Right kidney (tissue), 1 donor: ENCODE data around the gene FOXK2.
A peak's percentile ranks its signal among the peaks of the same experiment; 100 is the strongest.

Experiments used
- DNase-seq: peaks from one replicate; pipeline ENCODE4 v3.0.0-alpha.2; 2016

The FOXK2 gene

DNA sequence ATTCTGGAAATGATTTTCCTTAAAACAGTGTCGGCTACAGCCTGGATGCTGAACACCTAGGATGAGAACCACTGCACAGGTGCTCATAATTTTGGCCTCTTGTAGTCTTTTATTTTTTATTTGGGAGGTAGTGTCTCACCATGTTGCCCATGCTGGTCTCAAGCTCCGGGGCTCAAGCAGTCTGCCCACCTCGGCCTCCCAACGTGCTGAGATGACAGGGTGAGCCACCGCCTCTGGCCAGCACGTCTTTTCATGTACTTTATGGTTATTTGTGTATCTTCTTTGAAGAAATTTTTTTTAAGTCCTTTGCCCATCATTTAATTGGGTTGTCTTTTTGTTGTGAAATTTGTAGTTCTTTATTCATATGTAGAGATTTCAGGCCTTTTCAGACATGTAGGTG, 70.7 kb downstream of the FOXK2 start:
- no peak for DNase-seq

DNA sequence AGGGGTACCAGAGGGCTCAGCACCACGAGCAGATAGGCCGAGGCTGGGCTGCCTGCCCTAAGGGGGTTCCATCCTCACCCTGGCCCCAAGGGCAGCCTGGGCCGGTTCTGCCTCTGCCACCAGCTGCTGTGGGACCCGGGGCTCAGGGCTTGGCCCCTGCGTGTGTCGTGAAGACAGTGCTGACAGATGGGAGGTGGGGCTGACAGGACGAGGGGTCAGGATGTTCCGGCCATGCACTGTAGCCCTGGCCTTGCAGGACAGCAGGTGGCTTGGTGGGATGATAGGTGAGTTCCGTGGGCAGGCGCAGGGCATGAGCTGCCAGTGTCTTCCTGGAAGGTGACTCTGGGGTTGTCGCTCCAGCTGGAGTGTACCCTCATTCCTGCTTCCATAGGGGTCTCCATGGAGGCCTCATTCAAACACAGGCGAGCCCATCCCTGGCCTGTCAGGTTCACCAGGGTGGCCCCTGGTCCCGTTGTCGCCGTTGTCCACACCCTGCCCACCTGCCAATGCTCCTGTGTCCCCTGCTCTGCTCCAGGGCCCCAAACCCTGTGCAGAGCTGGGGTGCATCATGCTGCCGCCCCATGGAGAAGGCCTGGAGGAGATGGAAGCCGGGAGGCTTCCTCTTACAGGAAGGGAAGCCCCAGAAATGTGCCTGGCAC, 71.5 kb downstream of the FOXK2 start:
- no peak for DNase-seq

DNA sequence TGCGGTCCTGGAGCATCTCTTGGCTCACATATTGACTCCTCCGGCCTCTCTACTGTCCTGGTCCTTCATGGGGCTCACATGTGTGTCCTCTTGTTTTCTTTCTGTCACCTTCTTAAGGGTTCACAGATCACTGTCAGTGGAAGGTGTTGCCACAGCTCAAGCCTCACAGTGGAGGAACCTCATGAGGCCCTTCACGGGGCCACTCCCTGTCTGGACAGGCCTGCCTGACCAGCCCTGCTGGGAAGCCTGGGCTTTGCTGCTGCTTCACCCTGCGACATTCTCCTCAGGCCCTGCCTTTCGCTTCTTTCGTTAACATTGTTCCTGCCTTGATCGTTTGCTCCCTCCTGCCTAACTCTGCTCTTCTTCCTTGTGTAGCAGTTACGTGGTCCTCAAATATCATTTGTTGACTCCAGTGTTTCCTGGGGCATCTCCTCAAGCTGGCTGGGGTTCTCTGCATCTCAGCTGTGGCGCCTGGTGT, 72.8 kb downstream of the FOXK2 start:
- no peak for DNase-seq

DNA sequence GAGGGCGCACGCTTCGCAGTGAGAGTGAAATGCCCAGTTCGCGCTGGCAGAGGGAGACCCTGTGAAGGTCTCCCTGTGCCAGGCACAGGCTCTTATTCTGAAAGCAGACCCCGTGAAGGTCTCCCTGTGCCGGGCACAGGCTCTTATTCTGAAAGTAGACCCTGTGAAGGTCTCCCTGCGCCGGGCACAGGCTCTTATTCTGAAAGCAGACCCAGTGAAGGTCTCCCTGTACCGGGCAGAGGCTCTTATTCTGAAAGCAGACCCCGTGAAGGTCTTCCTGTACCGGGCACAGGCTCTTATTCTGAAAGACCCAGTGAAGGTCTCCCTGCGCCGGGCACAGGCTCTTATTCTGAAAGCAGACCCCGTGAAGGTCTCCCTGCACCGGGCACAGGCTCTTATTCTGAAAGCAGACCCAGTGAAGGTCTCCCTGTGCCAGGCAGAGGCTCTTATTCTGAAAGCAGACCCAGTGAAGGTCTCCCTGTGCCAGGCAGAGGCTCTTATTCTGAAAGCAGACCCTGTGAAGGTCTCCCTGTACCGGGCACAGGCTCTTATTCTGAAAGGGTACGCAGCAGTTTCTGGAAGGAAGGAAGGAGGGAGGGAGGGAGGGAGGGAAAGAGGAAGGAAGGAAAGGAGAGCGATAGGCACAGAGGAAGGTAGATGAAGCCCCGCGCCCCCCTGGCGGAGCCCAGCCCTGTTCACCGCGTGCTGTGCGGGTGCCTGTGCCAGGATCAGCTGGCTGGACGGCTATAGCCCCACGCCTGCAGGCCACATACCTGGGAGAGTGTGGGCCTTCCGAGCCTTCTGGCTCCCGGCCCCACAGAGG, 73.4 kb downstream of the FOXK2 start:
- peak; percentile 71 for DNase-seq

DNA sequence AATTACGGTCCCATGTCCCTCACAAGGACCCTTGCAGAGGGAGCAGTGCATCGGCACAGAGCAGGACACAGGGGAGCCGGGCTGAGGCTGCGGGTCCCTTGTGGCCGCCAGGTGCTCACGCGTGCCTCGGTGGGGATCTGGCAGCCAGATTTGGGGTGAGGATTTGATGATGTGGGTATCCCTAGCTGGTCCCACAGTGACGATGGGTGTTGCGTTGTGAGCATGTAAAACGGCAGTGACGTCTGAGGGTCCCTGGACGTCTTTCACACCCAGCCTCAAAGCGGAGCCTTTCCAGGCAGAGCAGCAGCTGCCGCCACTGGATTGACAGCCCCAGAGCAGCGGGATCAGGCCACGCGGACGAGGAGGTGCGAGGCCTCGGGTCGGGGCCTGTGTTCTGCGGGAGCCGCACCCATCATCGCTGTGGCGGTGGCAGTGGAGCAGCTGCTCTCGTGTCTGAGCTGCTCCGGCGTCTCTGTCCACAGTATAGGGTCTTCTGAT, 74.1 kb downstream of the FOXK2 start:
- no peak for DNase-seq

DNA sequence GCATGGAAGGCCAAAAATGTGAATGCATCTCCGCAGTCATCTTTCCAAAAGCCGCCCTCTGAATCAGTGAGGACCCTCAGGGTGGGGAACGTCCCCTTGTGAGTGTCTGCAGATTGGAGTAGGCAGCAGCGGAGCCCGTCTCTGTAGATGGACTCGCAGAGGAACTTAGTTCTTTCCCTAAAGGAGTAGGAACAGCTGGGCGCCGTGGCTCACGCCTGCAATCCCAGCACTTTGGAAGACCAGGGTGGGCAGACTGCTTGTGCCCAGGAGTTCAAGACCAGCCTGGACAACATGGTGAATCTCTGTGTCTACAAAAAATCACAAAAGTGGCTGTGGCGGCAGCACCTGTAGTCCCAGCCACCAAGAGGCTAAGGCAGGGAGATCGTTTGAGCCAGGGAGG, 75.0 kb downstream of the FOXK2 start:
- no peak for DNase-seq

DNA sequence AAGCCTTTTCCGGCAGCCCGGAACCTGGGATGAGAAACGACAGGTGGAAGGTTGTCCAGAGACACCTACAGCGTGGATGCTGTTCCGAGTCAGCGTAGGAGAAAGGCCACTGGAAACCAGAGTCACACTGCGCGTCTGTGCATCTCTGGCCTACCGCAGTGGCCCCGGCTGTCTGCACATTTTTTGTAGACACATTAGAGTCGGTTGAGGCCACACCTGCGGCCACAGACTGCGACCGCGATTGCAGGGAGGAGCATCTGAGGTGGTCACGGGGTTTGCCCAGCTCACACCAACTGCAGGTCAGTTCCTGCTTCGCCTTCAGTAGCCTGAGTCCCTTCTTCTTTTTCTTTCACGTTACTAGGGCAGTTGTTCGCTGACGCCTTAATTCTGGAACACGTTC, 76.4 kb downstream of the FOXK2 start:
- DNase-seq = no peak

DNA sequence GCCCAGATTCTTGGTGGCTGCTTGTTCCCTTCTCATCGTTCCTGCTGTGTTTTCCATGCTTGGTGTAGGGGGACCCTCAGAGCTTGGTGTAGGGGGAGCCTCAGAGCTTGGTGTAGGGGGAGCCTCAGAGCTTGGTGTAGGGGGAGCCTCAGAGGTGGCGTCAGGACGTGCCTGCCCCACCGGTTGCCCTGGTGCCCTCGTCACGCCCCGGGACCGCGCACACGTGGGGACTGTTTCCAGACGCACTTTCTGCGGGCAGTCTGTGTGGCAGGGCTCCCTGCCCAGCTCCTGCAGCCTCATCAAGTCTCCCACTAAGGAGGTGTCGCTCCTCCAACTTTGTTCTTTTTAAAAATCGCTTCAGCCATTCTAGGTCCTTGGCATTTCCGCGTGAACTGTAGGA, 76.8 kb downstream of the FOXK2 start:
- DNase-seq = no peak

DNA sequence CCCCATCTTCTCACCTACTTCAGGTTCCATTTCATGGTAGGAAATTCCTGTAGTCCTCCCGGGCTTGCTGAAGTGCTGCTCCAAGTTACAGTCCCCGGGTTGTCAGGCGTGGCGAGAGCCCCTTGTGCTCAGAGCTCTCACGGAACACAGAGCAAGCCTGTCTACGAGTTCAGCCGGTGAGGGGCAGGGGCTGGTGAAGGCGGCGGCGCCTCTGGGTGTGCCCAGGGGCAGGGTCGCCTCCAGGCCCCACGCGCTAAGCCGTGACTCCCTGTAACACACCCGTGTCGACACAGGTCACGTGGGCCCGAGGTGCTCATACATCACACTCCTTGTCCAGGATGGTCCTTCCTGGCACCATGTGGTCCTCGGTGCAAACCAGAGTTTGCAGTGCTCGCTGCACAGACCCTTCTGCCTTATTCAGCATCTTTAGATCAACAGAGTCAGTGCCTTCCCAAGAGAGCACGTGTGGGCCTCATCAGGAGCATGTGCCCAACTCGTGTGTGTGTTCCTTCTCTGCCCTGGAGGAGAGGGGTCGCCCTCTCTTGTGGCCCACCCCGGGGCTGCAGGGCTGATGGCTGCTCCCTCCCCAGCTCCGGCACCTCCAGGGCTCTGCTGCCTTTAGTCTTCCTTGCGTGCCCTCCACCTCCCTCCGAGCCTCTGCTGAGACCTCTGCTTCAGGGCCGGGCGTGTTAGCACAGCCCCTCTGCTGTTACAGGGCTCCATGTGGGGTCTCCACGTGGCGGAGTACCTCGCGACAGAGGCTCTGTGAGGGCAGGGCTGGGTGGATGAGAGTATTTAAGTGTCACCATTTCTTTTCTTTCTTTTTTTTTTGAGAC, 77.5 kb downstream of the FOXK2 start:
- no peak for DNase-seq

DNA sequence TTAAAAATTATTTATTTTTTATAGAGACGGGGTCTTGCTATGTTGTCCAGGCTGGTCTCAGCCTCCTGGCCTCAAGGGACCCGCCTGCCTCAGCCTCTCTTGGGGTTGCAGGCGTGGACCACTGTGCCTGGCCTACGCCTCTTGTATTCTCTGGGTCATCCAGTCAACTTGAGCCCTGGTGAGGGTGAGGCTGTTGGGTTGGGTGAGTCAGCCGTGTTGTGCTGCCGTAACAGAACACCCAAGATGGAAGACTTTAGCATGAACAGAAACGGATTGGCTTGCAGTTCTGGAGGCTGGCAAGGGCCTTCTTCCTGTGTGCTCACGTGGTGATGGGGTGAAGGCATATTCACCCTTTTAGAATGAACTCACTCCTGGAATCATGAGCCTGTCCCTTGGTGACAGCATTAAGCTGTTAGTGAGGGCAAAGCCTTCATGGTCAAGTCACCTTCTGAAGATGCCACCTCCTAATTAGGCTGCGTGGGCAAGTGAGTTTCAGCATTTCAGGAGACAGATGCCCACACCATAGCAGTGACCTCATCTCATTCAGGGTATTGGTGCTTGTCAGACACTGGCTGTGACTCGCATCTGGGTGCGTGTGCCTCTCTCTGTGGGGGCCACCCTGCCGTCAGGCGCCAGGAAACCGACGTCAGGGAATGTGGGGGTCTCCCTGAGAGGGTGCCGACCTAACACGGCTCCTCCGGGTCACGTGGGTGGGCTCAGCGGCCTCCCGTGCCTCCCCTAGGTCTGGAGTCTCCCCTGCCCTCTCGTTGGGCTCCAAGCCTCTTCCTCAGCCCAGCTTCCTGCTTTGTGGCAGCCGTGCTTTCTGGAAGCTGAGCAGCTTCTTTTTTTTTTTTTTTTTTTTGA, 79.0 kb downstream of the FOXK2 start:
- DNase-seq = no peak

DNA sequence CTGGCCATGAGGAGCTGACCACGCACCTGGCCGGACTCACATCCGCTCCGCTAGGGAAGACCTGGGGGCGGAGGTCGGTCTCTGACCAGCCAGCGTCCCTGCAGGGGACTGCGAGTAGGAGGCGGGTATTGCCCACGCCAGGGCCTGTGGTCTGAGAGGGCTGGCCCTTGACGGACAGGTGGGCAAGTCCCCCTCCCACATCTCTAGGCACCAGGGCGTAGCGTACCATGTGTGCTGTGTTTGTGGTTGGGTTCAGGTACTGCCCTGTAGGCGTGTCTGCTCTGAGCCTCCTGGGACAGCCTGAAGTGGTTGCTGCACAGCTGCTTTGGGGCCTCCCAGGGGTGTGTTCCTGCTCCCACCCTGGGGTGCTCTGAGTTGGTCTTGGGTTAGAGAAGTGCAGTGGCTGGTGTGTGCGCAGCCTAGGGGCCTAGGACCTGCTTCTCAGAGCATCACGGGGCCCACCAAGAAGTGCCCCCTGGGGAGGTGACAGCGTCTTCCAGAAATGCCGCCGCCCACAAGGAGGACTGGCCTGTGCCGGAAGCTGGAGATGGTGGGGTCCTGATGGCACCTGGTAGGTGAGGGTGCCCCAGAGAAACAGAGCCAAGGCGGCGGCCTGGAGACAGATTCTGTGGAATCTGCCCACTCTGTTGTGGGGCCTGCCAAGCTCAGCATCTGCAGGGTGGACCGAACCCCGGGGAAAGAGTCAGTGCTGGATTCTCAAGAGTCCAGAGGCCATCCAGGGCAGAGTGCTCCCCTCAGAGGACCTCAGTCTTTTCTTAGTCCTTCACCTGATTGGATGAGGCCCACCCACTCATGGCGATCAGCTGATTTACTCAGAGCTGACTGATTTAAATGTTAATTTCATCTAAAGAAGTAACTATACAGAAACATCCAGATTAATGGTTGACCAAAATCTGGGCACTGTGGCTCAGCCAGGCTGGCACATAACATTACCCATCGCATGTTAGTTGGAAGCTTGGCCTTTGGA, 80.4 kb downstream of the FOXK2 start:
- no peak for DNase-seq

DNA sequence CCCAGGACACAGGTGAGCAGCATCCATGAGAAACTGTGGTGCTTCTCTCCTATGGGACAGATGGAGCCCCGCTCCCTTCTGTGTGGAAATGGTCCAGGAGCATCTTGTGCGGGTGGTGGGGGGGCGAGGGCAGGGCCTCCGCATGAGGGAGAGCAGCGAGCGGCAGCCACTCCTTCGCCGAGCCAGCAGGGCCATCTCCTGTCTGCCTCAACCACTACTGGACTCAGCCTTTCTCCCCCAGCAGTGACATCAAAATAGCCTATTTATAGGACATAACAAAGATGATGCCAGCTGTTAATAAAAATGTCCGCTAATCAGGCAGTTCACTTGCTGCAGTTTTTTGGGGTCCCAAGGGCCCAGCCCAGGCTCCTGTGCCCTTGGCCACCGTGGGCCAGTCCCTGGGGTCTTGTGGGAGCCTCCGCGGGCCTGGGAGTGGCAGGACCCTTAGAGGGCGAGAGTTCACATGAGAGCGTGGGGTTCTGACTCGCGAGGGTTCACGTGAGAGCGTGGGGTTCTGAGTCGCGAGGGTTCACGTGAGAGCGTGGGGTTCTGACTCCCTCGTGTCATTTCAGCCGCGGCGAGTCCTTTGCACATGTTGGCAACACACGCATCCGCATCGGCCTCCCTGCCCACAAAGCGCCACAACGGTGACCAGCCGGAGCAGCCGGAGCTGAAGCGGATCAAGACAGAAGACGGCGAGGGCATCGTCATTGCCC, 81.4 kb downstream of the FOXK2 start:
- DNase-seq = no peak

DNA sequence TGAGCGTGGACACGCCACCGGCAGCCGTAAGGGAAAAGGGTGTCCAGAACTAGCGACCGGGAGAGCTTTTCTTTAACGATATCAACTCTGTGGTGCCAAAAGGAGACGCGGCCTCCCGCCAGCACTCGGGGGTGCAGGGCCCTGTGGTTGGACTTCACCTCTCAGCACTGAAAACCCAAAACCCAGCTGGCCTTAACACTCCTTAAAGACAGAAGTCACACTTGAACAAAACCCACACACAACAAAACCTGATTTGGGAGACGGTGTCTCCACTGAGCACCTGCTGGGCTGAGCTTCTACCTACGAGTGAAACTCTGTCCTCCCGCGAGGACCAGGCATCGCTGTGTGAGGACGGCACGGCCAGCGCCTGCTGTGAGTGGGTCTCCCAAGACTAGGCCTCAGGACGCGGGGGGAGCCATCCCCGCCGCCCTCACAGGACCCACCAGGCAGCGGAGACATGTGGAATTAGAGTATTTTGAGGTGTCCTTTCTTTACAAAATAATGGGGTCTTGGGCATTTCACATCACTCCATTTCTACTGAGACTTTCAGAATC, 82.0 kb downstream of the FOXK2 start:
- DNase-seq = no peak

DNA sequence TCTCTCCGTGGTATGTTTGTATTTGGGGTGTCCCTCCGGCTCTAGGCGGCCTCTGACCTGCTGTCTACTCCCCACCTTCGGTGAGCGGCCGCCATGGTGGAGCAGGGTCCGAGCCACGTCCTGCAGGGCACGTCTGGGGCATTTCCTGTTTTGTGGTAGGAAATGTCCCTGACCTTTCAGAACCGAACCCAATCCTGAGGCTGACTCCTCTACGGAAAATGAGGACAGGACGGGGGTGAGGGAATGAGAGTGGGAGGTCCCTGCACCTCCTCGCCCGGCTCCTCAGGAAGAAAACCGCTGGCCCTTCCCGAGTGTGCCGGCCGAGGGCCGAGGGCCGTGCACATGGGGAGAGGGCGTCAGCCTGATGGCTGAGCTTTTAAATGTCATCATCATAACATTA, 83.0 kb downstream of the FOXK2 start:
- DNase-seq = no peak

DNA sequence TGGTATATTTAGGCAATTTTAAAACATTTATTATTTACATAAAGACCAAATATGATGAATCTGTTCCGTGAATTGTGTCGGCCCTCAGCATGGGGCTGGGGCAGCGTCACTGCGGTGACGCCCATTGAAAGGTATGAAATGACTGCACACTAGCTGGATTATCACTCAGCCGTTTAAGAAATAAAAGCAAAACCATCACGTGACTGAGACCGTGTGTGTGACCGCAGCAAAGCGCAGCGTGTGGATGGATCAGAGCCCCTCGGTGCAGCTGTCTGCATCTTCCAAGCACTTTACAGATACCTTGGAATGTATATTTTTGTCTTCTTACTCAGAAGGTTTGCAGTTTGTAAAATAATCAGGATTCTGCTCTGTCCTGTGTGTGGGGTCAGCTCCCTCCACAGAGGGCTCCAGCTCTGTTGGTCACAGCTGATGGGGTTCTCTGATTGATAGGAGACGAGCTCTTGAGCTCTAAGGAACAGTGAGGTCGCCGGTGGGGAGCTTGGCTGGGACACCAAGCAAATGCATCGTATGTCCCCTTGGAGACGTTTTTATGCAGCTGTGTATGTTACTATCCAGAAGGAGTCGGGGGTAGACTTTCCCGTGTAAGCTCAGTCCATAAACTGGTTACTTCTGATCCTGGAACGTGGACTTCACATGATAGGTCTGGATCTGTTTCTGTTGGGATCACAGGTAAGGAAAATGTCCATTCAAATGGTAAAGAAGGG, 83.6 kb downstream of the FOXK2 start:
- no peak for DNase-seq

DNA sequence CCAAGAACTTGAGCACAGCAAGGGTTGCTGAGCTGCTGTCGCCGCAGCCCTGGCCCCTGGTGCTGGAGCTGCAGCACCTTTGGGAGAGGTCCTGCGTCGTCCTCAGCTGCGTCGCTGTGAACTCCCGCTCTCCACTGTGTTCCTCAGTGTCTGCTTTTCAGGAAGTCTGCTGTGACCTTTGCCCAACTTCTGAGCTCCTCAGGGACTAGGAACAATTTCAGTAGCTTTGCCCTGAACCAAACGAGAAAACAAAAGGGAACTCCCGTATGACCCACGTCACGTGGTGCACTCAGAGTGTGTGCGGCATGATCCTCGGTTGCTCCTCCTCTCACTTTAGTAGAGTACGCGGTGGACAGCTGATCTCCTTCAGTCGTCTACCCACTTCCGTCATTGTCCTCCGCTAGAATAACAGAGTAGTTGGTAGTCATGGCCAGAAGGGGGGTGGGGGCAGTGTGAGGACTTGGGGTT, 84.5 kb downstream of the FOXK2 start:
- no peak for DNase-seq

DNA sequence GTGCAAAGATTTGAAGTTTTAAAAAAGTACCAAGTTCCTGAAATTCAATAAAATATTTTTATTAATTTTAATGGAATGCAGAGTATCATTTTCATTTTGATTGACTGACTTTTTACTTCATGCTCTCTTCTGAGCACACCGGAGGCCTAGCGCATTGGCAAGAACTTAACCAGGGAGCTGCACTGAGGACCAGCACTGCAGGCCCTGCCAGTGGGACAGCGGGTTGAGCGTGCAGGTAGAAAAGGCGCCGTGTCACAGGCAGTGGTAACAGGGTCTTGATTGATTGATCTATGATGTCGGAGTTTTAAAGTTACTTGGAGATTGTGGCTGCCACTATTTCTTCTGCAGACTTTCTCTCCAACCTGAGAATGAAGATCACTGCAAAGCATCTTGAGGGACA, 85.0 kb downstream of the FOXK2 start:
- no peak for DNase-seq

DNA sequence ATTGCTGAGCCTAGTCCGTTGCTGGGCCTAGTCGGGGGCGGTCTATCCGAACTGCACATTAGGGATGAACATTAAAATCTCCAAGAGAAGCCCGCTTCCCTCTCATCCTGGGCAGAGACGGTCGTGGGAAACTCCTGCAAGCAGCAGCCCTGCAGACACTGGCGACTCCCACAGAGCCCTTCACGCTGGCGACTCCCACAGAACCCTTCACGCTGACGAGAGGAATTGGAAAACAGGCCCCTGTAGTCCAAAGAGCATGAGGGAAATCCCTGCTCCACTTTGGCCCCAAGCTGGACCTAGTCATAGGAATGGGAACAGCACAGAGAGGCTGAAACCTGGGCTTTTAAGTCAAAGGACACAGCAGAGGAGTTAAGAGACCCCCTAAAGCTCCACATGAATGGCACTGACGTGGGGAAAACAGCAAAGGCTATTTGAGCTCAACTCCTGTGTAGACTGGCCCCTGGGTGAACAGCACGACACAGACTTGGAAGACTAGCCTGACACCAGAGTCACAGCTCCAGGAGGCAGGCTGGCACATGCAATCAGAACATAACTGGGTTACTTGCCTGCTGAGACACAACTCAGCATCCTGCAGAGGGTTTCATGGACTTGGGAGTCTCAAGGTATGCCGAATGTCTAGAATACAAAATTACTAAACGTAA, 86.5 kb downstream of the FOXK2 start:
- DNase-seq = no peak
